ENCODE measurements around the gene PTPN6. TPM values are rescaled to one million over a fixed set of nuclear protein-coding genes. Genes with fewer than 3 reads are reported as not detected.

PTPN6 gene
- total RNA-seq, 2 donors from 2014 or later, result 40.0 to 43.9 TPM

DNA sequence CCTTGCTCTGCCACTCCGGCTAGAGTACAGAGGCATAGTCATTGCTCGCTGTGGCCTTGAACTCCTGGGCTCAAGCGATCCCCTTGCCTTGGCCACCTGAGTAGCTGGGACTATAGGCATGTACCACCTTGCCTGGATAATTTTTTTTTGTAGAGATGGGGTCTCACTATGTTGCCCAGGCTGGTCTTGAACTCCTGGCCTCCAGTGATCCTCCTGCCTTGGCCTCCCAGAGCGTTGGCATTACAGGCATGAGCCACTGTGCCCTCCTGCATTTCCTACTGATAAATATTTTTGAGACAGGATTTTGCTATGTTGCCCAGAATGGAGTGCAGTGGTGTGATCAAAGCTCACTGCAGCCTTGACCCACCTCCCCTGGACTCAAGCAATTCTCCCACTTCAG, 28.9 kb downstream of the PTPN6 start:
- intact Hi-C loops (cut with DNase I, micrococcal nuclease), result no loop called here
- DNase-seq (no peak), ATAC-seq (no peak)

DNA sequence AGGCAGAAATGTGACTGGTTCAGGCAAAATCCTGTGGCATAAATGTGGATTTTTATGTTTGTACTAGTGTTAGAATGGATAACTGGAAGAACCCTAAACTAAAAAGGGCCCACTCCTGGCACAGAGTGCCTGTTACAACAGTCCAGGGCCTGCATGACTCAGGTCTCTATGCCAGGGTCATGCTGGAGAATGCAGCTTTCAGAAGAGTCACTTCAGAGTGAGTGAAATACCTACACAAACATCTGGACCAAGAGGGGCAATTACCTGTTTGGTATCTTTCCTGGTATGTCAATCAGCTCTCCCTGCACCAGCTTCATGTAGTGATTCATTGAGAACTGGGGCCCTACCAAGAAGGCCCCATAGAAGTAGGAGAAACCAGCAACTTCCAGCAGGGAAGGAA, 29.6 kb downstream of the PTPN6 start:
- intact Hi-C loops (cut with DNase I, micrococcal nuclease), result no loop called here
- DNase-seq (no peak), ATAC-seq (no peak)

DNA sequence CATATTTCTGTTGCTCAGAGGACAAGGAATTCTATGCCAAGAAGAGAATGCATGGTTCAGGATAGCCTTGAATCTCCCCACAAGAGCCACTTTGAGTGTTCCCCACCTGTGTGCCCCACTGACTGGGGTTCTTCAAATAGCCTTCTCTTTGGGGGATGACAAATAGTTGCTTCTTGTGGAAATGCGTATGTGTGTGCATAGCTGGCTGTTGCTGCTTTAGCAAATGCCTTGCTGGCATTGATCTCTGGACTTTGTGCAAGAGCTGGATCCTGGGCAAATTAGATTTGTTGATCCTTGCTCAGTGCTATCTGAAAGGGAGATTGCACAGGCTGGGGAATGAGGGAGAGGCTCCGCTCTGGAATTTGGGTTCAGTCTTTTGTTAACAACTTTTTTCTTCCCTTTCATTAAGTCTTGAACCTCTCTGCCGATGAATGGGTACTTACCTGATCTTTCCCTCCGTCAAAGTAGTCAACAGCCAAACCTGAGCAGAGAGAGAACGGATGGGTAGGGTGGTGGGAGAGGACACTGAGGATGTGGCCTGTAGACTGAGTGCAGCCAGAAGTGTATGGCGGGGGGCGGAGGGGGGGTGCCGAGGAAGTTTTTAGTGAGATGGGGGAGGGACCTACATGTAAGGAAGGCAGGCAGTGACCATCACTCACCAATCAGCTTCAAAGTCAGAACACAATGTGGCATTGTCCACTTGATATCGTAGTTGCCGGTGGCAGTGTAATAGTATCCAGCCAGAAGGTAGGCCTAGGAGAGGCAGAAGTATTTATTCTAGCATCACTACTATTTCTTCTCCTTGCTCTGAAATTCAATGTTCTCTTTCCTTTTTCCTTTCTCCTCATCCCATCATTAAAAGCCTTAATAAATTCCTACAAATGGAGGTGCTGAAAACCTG, 30.2 kb downstream of the PTPN6 start:
- no peak for DNase-seq
- intact Hi-C loops (cut with DNase I, micrococcal nuclease), result no loop called here
- peak; percentile 41 for ATAC-seq

DNA sequence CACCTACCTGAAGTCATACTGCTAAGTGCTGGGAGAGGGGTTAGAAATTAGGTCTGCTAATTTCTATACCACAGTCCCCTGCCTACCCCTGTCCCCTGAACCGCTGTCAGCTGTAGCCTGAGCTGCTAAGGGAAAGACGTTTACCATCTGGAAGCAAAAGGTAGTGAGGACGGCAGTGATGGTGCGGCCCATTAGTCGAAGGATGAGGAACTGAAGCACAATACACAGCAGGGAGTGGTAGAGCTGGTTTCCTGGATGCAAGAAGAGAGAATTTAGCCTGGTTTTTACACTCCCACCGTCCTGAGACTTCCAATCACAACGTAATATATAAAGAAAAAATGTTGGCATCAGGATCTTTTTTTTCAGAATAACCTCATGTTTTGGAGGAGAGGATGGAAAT, 31.4 kb downstream of the PTPN6 start:
- no peak for ATAC-seq
- DNase-seq, result no peak
- intact Hi-C loops (cut with DNase I, micrococcal nuclease), result no loop called here

DNA sequence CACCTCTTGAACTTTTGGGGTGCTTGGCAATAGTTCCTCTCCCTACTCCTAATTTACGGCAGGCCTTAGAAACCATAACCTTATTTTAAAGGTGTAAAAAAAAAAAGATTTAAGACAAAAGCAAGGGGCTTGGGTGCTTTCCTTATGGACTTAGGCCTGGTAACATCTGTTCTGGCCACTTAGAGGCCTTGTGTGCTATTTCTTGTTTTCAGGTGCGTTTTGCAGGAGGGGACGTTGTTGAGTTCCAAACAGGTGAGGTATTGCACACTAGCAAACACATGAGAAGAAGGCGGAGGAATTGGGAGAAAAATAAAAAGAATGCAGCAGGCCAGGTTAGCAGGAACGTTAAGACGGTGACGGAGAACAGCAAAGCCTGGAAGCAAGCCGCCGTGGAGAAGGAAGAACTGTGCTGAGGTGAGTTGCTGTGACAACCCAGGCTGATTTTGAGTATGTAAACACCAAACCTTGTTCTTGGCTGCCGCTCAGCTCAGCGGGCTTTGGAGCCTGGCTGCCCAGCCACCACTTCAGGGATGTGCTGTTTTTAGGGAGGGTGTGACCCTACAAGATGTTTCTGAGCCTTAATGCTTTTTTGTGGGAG, 36.9 kb downstream of the PTPN6 start:
- DNase-seq (peak; percentile 55 to 76), ATAC-seq (peak; percentile 83)
- intact Hi-C loops (cut with DNase I, micrococcal nuclease), result no loop called here

DNA sequence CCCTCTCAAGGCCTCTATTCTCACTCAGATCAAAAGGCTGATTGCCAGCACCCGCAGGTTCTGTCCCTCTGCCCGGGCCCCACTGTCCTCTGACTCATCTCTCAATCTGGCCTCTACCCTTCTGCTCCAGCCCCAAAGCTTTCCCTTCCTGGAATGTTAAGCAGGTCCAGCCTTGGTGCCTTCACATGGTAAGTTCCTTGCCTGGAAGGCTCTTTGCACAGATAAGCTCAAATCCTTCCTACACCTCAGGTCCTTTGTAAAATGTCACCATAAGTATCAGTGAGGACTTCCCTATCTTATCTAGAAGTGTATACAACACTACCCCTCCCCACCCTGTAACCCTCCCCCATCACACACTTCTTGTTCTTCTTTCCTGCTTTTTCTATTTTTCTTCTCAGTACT, 44.9 kb downstream of the PTPN6 start:
- intact Hi-C loops (cut with DNase I, micrococcal nuclease), result no loop called here
- DNase-seq, result no peak
- ATAC-seq, result no peak

DNA sequence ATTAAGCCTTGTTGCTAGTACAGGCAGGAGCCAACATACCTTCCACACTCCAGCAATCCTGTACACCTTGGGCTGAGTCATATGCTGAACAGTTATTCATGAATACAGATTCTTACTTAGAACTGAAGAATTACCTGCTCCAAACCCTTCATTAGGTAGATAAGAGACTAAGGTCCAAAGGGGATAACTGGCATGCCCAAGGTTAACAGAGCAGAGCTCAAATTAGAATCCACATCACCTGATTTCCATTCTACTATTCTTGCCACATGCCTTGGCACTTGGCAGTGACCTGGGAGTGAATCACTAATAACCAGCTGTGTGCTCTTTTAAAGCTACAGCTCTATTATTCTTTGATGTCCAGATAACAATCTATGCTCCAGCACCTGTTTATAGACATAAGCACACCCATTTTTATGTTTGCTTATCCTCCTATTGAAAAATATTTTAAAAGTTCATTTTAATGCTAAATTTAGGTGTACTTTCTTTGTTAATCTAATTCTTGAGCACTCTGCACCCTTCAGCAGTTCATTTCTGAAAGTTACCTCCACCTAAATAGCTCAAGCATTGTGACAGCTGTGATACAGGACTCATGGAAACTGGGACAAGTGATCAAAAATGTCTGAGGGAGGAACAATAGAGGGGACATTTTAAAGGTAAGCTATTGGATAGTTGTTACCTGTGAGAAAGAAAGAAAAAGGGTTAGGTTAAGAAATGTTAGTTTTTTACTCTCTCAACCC, 47.7 kb downstream of the PTPN6 start:
- peak; percentile 78 for ATAC-seq

DNA sequence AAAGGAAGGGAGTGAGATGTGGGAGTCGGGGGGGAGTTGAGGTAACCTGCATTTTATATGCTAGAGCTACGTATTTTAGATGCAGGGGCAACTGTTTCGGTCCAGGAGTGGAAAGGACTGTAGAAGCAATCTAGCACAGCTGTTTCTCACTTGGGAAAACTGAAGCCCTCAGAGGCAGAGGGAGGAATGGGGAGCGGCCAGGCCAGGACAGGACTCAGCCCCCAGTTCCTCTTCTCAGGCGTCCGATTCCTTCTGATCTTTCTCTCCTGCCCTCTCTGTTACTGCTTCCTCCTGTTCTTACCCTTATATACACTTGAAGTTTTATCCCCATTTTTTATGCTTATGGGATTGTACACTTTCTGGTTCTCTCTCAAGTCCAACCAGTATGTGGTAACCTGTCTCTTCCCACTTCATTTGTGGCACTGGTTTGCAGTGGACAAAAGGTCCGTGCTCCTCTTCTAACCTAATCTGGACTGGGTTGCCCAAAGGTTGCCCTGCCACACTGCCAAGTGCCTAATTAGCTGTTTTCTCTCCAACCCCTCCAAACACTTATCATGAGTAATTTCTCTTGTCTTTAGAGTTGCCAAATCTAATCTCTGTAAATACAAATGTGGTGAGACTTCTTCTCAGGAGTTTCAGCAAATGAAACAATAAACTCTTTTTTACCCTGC, 50.9 kb downstream of the PTPN6 start:
- intact Hi-C loops (cut with DNase I, micrococcal nuclease), result no loop called here
- DNase-seq (no peak), ATAC-seq (no peak)

More for the DNA sequence above, 47.7 kb downstream of the PTPN6 start:
- no peak for DNase-seq
- intact Hi-C loops (cut with DNase I, micrococcal nuclease), result no loop called here

DNA sequence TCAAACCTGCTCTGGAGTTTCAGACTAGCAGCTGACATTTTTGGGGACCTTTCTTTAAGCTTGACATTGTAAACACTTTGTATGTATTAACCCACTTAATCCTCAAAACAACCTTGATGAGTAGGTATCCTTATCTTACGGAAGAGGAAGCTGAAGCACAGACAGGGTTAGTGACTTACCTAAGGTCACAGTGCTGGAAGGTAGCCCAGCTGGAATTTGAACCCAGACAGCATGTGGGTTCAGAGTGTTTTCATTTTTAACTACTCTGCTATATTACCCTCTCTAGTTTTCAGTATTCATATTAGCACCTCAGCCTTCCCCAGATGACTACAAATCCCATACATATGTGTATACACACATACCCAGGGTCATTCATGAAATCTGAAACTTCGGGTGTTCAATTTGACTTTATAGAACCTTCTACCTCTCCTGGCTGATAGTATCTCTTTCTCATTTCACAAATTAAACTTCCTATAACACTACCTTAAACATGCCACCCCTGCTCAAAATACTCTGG, 53.2 kb downstream of the PTPN6 start:
- peak; percentile 34 for ATAC-seq
- intact Hi-C loops (cut with DNase I, micrococcal nuclease), result no loop called here
- DNase-seq, result no peak

DNA sequence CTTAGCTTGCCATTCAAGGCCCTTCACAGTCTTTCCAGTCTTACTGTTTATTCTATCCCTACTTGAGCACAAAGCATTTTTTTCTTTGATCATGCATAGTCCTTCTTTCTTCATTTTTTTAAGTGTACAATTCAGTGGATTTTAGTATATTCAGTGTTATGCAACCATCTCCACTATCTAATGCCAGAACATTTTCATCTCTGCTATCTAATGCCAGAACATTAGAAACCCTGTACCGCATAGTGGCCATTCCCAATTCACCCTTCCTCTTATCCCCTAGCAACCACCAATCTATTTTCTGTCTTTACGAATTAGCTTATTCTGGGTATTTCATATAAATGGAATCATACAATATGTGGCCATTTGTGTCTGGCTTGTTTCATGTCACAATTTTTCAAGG, 53.7 kb downstream of the PTPN6 start:
- no peak for DNase-seq
- intact Hi-C loops (cut with DNase I, micrococcal nuclease), result no loop called here
- no peak for ATAC-seq

DNA sequence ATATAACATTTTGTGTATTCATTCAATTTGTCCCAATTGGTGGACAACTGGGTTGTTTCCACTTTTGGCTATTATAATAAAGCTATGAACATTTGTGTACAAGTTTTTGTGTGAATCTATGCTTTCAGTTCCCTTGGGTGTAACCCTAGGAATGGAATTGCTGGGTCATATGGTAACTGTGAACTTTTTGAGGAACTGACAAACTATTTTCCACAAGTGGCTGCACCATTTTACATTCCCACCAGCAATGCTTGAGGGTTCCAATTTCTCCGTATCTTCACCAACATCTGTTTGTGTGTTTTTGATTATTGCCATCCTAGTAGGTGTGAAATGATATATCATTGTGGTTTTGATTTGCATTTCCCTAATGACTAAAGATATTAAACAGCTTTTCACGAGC, 54.2 kb downstream of the PTPN6 start:
- intact Hi-C loops (cut with DNase I, micrococcal nuclease), result no loop called here
- DNase-seq (no peak), ATAC-seq (no peak)

DNA sequence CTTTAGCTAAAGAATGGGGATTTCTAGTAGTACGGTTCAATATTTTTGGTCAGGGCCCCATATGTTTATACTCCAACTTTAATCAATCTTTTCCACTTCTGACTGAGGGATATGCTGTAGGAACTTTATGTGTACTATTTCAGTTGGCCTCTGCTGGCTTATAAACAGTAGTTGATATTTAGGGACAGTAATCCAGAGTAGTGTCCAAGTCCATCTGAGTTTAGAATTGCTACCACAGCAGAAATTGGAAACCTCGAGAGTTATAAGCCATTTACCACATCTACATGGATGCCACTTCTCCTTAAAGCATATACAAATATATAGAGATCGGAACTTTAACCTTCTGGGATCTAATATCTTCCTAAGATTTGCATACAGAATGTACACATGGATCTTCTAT, 55.5 kb downstream of the PTPN6 start:
- intact Hi-C loops (cut with DNase I, micrococcal nuclease), result no loop called here
- ATAC-seq, result no peak
- DNase-seq, result no peak

DNA sequence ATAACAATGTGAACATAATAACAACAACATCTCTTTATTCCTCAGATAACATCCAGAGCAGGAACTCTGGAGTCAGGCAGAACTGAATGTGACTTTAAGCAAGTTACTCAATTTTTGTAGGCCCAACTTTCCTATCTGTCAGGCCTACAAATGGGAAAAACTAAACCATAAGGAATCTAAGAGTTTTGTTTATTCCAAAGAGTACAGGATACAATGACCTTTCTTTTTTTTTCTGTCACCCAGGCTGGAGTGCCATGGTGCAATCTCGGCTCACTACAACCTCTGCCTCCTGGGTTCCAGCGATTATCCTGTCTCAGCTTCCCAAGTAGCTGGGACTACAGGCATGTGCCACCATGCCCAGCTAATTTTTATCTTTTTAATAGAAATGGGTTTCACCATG, 57.7 kb downstream of the PTPN6 start:
- no peak for ATAC-seq
- intact Hi-C loops (cut with DNase I, micrococcal nuclease), result no loop called here
- DNase-seq, result no peak

DNA sequence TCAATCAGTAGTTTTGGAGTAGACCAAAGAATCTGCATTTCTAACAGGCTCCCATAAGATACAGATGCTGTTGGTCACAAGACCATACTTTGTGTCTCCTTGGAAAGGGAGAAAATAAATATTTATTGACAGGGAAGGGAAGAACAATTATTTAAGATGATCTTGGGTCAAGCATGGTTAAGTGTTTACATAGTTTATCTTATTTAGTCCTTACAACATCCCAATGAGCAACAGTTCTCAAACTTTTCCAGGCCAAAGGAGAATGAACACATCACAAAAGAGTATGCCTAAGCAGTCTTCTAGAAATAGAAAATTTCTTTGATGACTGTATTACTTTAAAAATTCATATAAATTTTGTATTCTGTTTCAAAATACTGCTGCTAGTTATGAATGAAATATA, 58.4 kb downstream of the PTPN6 start:
- DNase-seq (no peak), ATAC-seq (no peak)
- intact Hi-C loops (cut with DNase I, micrococcal nuclease), result no loop called here

Small RNA genes within 50 kb of the gene (microRNA-seq; reads per million reads assigned to microRNA genes)
- gene MIR141 (1,628 to 1,899 reads per million in 2 donors), gene MIR200C (32,972 to 87,700 reads per million in 2 donors)

Other genes starting within 250 kb of the PTPN6 start
- 10 to 100 TPM; 37.2 to 40.8 TPM for gene COPS7A, start 227.3 kb upstream of the PTPN6 start, total RNA-seq
- 100 to 1,000 TPM; 167 to 180 TPM for gene MLF2, start 198.2 kb upstream of the PTPN6 start, total RNA-seq
- 100 to 1,000 TPM in 1 of 2 donors, 10 to 100 TPM in 1; 89.6 to 123 TPM for gene PTMS, start 185.0 kb upstream of the PTPN6 start, total RNA-seq
- gene LAG3, start 178.8 kb upstream of the PTPN6 start, total RNA-seq, result 1 to 10 TPM in 1 of 2 donors, under 1 TPM in 1; 0.89 to 1.6 TPM
- gene CD4, start 161.8 kb upstream of the PTPN6 start, total RNA-seq, result 10 to 100 TPM in 1 of 2 donors, 1 to 10 TPM in 1; 4.3 to 18.1 TPM
- 1 to 10 TPM; 1.3 to 4.3 TPM for gene GPR162, start 129.5 kb upstream of the PTPN6 start, total RNA-seq
- gene P3H3, start 122.9 kb upstream of the PTPN6 start, total RNA-seq, result 1 to 10 TPM; 4.3 to 6.3 TPM
- gene GNB3, start 110.4 kb upstream of the PTPN6 start, total RNA-seq, result 1 to 10 TPM; 1.1 to 1.5 TPM
- 10 to 100 TPM in 1 of 2 donors, 1 to 10 TPM in 1; 4.4 to 10.5 TPM for gene CDCA3, start 100.1 kb upstream of the PTPN6 start, total RNA-seq
- gene USP5, start 99.2 kb upstream of the PTPN6 start, total RNA-seq, result 10 to 100 TPM; 68.5 to 81.4 TPM
- gene TPI1, start 83.8 kb upstream of the PTPN6 start, total RNA-seq, result 100 to 1,000 TPM; 702 to 720 TPM
- gene SPSB2, start 78.1 kb upstream of the PTPN6 start, total RNA-seq, result 10 to 100 TPM; 11.7 to 11.8 TPM
- gene LRRC23, start 46.5 kb upstream of the PTPN6 start, total RNA-seq, result 1 to 10 TPM; 2.9 to 4.3 TPM
- gene ENO2, start 36.8 kb upstream of the PTPN6 start, total RNA-seq, result 10 to 100 TPM in 1 of 2 donors, 1 to 10 TPM in 1; 3.1 to 10.9 TPM
- 10 to 100 TPM; 64.6 to 78.9 TPM for gene ATN1, start 23.4 kb upstream of the PTPN6 start, total RNA-seq
- not detected for gene RNU7-1, start 7.5 kb upstream of the PTPN6 start, total RNA-seq
- gene C12orf57, start 7.3 kb upstream of the PTPN6 start, total RNA-seq, result 100 to 1,000 TPM; 151 to 168 TPM
- 100 to 1,000 TPM; 202 to 249 TPM for gene PHB2, start 19.3 kb downstream of the PTPN6 start, total RNA-seq
- 10 to 100 TPM; 31.6 to 34.1 TPM for gene EMG1, start 19.6 kb downstream of the PTPN6 start, total RNA-seq
- 10 to 100 TPM; 87.1 to 87.9 TPM for gene LPCAT3, start 67.1 kb downstream of the PTPN6 start, total RNA-seq
- gene C1S, start 109.4 kb downstream of the PTPN6 start, total RNA-seq, result 100 to 1,000 TPM in 1 of 2 donors, 10 to 100 TPM in 1; 54.9 to 109 TPM
- gene C1R, start 141.1 kb downstream of the PTPN6 start, total RNA-seq, result 100 to 1,000 TPM in 1 of 2 donors, 10 to 100 TPM in 1; 63.1 to 129 TPM
- 10 to 100 TPM; 48.6 to 52.7 TPM for gene C1RL, start 157.9 kb downstream of the PTPN6 start, total RNA-seq
- gene RBP5, start 177.5 kb downstream of the PTPN6 start, total RNA-seq, result 1 to 10 TPM; 2.0 to 2.8 TPM
- 10 to 100 TPM in 1 of 2 donors, 1 to 10 TPM in 1; 8.3 to 13.1 TPM for gene CLSTN3, start 179.0 kb downstream of the PTPN6 start, total RNA-seq
- gene PEX5, start 238.3 kb downstream of the PTPN6 start, total RNA-seq, result 10 to 100 TPM; 36.9 to 39.2 TPM